ENCODE data around the gene KLF15.

DNA sequence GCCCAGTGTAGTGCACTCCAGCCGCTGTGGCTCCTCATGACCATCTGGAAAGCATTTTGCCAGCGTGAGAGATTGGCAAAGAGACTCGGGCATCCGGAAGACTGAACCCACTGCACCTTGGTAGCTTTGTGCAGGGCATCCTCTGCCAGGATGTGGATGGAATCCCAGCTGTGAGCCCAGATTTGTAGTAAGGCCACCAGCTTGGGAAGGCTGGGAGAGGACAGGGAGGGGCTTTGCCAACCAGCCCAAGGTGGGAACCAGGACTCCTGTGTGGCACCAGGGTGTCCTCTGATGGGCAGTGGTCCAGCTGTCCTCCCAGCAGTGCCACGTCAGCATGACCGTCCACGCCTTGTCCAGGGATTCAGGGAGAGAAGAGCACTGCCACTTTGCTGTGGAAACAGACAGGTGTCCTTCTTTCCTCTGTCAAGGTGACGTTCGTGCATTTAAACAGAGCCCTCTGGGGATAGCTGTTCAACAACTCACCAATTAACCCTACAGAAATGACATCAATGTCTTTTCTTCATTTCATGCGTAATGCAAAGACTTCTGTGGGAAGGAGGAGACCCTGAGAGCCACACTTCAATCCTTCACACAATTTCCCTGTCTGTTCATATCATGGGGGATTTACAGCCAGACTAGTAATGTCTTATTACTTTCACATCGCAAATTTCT is 19.1 kb downstream of the KLF15 start:
- TF ChIP-seq, protein P1, sequence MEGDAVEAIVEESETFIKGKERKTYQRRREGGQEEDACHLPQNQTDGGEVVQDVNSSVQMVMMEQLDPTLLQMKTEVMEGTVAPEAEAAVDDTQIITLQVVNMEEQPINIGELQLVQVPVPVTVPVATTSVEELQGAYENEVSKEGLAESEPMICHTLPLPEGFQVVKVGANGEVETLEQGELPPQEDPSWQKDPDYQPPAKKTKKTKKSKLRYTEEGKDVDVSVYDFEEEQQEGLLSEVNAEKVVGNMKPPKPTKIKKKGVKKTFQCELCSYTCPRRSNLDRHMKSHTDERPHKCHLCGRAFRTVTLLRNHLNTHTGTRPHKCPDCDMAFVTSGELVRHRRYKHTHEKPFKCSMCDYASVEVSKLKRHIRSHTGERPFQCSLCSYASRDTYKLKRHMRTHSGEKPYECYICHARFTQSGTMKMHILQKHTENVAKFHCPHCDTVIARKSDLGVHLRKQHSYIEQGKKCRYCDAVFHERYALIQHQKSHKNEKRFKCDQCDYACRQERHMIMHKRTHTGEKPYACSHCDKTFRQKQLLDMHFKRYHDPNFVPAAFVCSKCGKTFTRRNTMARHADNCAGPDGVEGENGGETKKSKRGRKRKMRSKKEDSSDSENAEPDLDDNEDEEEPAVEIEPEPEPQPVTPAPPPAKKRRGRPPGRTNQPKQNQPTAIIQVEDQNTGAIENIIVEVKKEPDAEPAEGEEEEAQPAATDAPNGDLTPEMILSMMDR (IDR thresholded peaks at IDR 0.05), result no peak
- TF ChIP-seq POLR2AphosphoS5 (IDR thresholded peaks at IDR 0.05; ENCODE audit: insufficient read depth in 1 of 2, low read depth in 1 of 2), result no peak
- no peak for TF ChIP-seq POLR2A (IDR thresholded peaks at IDR 0.05)

Measured in vagina (tissue), 2 donors.